ENCODE results near the gene RASL10A.
"Not testable (repeated sequence)": the region's sequence is repeated elsewhere in the genome, so short reads cannot be mapped to it uniquely, and the experiment has no call there.

Gene RASL10A

DNA sequence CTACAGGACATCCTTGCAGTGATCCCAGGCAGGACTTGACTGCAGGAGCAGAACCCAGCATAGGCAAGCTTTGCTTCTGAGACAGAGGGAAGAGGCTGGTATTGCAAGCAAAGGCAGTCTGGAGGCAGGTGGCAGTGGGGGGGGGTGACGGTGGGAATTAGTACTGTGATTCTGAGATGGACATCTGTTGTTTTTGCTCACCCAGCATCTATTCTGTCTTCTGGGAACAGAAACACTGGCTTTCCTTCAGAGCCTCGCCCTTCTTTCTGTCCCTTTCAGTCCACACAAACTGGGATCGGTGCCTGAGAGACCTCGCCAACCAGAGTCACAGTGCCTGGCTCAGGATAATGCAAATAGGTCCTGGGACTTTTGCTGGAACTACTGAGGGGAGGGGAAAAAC, 31.2 kb upstream of the RASL10A start:
- Histone ChIP-seq H3K4me1 (ENCODE audit: control insufficient read depth, insufficient read depth, low read length, unreplicated experiment) (no peaks in the 10 kb centered on the region), H3K36me3 (ENCODE audit: insufficient read depth, low read length) (0 out of 2 replicates have a peak, but pooled peaks cover 3% of the 10 kb centered on the region), H3K4me3 (ENCODE audit: low read depth, low read length) (no peak overlapping the region), H3K79me2 (ENCODE audit: control insufficient read depth, insufficient read depth, low read length, unreplicated experiment) (no peaks in the 10 kb centered on the region), H3K27me3 (ENCODE audit: insufficient read depth, low read length) (no peaks in the 10 kb centered on the region), H2AFZ (ENCODE audit: low read length, unreplicated experiment) (no peak overlapping the region), H3K27ac (ENCODE audit: low read depth, low read length) (no peak overlapping the region)

DNA sequence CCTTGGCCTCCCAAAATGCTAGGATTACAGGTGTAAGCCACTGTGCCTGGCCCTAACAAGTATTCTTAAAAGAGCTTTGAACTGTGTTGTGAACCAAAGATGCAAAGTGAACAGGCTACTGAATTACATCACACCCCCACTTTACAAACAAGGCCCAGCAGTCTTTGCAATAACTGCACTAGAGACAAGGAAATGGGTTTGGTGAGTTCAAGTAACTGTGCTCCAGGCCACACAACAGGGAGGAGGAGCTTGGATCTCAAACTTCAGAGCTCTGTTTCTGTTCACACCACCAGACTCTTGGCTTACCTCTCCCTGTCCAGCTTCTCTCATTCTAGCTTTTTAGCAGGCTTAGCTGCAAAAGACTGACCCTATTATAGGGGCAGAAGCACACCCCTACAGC, 30.4 kb upstream of the RASL10A start:
- Histone ChIP-seq H3K27ac (ENCODE audit: low read depth, low read length) (no peak overlapping the region), H3K36me3 (ENCODE audit: insufficient read depth, low read length) (0 out of 2 replicates have a peak, but pooled peaks cover 3% of the 10 kb centered on the region)

DNA sequence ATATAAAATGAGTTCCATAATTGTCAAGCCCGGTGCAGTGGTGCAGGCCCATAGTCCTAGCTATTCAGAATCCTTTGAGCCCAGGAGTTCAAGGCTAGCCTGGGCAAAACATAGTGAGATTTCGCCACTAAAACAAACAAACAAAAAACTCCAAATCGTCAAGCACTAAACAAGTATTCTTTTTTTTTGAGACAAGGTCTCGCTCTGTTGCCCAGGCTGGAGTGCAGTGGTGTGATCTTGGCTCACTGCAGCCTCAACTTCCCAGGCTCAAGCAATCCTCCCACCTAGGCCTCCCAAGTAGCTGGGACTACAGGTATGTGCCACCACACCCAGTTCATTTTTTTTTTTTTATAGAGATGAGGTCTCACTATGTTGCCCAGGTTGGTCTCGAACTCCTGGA, 29.4 kb upstream of the RASL10A start:
- not testable (repeated sequence) for H3K36me3 ChIP-seq (ENCODE audit: insufficient read depth, low read length); H3K27ac ChIP-seq (ENCODE audit: low read depth, low read length); H3K4me3 ChIP-seq (ENCODE audit: low read depth, low read length); H3K79me2 ChIP-seq (ENCODE audit: control insufficient read depth, insufficient read depth, low read length, unreplicated experiment); H2AFZ ChIP-seq (ENCODE audit: low read length, unreplicated experiment); H3K27me3 ChIP-seq (ENCODE audit: insufficient read depth, low read length); H3K4me1 ChIP-seq (ENCODE audit: control insufficient read depth, insufficient read depth, low read length, unreplicated experiment)

More for the DNA sequence above, 30.4 kb upstream of the RASL10A start:
- H3K79me2 ChIP-seq (ENCODE audit: control insufficient read depth, insufficient read depth, low read length, unreplicated experiment): no peaks in the 10 kb centered on the region
- no peaks in the 10 kb centered on the region for H3K27me3 ChIP-seq (ENCODE audit: insufficient read depth, low read length)
- H3K4me3 ChIP-seq (ENCODE audit: low read depth, low read length): no peak overlapping the region
- no peak overlapping the region for H2AFZ ChIP-seq (ENCODE audit: low read length, unreplicated experiment)
- no peaks in the 10 kb centered on the region for H3K4me1 ChIP-seq (ENCODE audit: control insufficient read depth, insufficient read depth, low read length, unreplicated experiment)

DNA sequence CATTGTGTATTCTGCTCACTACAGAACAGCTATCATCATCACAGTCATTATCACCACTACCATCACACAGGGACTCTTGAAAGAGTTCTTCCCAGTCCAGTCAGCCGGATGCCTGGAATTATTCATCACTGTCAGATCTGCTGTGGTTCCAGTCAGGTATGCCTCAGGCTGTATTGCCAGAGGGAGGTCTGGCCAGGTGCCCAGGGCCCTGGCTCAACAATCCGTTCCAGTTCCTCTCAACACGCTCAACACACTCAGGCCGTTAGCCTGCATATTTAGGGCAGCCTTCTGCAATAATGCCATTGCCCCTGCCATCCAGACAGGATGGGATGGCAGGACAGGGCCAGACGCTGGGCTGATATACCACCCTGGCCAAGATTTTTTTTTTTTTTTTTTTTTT, 28.6 kb upstream of the RASL10A start:
- no peaks in the 10 kb centered on the region for H3K79me2 ChIP-seq (ENCODE audit: control insufficient read depth, insufficient read depth, low read length, unreplicated experiment)
- H3K27me3 ChIP-seq (ENCODE audit: insufficient read depth, low read length): no peaks in the 10 kb centered on the region
- no peaks in the 10 kb centered on the region for H3K4me1 ChIP-seq (ENCODE audit: control insufficient read depth, insufficient read depth, low read length, unreplicated experiment)
- no peak overlapping the region for H3K27ac ChIP-seq (ENCODE audit: low read depth, low read length)
- H3K36me3 ChIP-seq (ENCODE audit: insufficient read depth, low read length): 0 out of 2 replicates have a peak, but pooled peaks cover 3% of the 10 kb centered on the region
- no peak overlapping the region for H3K4me3 ChIP-seq (ENCODE audit: low read depth, low read length)
- no peak overlapping the region for H2AFZ ChIP-seq (ENCODE audit: low read length, unreplicated experiment)

DNA sequence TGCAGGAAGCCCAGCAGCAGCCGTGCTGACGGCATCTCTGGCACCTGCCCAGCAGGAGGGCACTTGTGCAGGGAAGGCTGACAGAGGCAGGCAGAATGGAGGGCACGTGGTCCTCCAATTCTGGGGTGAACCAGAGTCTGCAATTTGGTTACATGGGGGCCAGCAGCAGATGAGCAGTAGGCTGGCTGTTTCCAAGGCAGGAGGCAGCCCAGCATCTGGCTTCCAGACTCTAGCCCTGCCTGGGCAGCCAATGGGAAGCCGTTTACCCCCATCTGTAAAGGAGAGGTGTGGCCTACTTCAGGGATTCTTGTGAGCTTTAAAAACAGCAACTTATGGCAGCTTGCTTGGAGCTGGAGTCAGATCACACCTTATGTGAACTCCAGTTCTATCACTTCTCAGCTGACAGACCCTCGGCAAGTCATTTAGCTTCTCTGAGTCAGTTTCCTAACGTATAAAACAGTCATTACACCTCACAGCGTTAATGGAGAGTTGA, 27.9 kb upstream of the RASL10A start:
- no peak overlapping the region for H3K4me3 ChIP-seq (ENCODE audit: low read depth, low read length)
- 0 out of 2 replicates have a peak, but pooled peaks cover 3% of the 10 kb centered on the region for H3K36me3 ChIP-seq (ENCODE audit: insufficient read depth, low read length)
- H3K4me1 ChIP-seq (ENCODE audit: control insufficient read depth, insufficient read depth, low read length, unreplicated experiment): no peaks in the 10 kb centered on the region

DNA sequence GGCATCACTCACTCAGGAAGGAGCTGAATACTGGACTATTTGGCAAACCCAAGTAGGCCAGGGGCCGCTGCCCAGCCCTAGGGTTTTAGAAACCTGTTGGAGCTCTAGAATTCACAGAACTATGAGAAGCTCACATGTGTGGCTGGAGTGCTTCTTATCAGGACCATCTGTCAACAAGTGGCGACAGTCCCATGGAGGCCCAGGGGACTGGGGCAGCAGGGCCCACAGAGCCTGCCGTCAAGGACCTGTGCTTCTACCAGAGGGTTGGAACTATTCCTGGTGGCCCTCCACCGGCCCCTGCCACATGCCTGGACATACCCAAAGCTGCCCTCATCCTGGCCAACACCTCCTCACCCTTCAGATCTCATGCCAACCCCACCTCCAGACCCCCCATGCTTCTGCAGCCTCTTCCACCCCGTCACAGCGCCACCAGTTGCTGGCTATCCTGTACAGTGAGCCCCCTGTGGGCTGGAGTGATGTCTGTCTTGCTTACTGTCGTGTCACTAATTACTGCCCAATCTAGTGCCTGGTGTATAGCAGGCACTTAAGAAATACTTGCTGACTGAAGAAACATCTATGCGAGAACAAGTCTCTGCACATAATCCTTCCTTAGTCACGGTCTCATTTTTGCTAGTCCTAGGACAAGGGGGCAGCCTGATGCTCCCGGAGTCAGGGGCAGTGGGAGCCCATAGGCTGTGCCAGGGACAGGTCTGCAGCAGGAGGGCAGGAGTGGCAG, 27.2 kb upstream of the RASL10A start:
- Histone ChIP-seq H3K36me3 (ENCODE audit: insufficient read depth, low read length) (0 out of 2 replicates have a peak, but pooled peaks cover 3% of the 10 kb centered on the region), H3K27ac (ENCODE audit: low read depth, low read length) (no peak overlapping the region), H3K4me1 (ENCODE audit: control insufficient read depth, insufficient read depth, low read length, unreplicated experiment) (no peaks in the 10 kb centered on the region), H2AFZ (ENCODE audit: low read length, unreplicated experiment) (no peak overlapping the region), H3K4me3 (ENCODE audit: low read depth, low read length) (no peak overlapping the region), H3K79me2 (ENCODE audit: control insufficient read depth, insufficient read depth, low read length, unreplicated experiment) (no peaks in the 10 kb centered on the region), H3K27me3 (ENCODE audit: insufficient read depth, low read length) (no peaks in the 10 kb centered on the region)

More for the DNA sequence above, 27.9 kb upstream of the RASL10A start:
- H3K79me2 ChIP-seq (ENCODE audit: control insufficient read depth, insufficient read depth, low read length, unreplicated experiment): no peaks in the 10 kb centered on the region
- no peaks in the 10 kb centered on the region for H3K27me3 ChIP-seq (ENCODE audit: insufficient read depth, low read length)
- no peak overlapping the region for H3K27ac ChIP-seq (ENCODE audit: low read depth, low read length)
- no peak overlapping the region for H2AFZ ChIP-seq (ENCODE audit: low read length, unreplicated experiment)

DNA sequence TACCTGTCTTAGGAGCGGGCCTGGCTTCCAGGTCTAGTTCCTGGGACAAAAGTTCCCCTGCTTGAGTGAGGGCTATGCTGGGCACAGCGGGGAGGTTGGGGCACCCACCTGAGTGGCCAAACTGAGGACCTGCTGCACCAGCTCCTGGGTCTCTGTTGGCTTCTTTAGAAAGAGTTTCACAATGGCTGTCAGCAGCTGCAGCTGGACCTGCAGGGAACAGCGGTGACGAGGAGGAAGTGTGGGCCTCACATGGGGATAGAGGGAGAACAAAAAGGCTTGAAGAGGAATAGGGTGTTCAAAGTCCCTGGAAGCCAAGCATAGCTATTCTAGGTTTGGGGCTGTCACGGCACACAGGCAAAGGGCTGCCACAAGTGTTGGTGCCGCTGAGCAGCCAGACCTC, 26.7 kb upstream of the RASL10A start:
- Histone ChIP-seq H3K27ac (ENCODE audit: low read depth, low read length) (no peak overlapping the region), H3K36me3 (ENCODE audit: insufficient read depth, low read length) (no peaks in the 10 kb centered on the region), H2AFZ (ENCODE audit: low read length, unreplicated experiment) (no peak overlapping the region)

DNA sequence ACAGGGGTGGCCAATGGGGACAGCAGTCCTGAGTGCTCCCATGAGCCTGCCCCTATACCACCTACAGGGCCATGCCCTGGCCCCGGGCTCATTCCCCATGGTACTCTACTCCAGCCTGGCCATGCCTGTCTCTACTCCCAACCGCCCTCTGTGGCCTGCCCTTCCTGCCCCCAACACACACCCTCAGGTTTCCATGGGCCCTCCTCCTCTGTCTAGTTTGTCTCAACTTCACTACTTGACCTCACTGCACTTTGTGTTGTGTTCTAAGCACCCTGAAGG, 26.3 kb upstream of the RASL10A start:
- Histone ChIP-seq H3K4me1 (ENCODE audit: control insufficient read depth, insufficient read depth, low read length, unreplicated experiment) (no peaks in the 10 kb centered on the region), H3K36me3 (ENCODE audit: insufficient read depth, low read length) (no peaks in the 10 kb centered on the region), H2AFZ (ENCODE audit: low read length, unreplicated experiment) (no peak overlapping the region), H3K27ac (ENCODE audit: low read depth, low read length) (no peak overlapping the region), H3K27me3 (ENCODE audit: insufficient read depth, low read length) (no peaks in the 10 kb centered on the region), H3K4me3 (ENCODE audit: low read depth, low read length) (no peak overlapping the region), H3K79me2 (ENCODE audit: control insufficient read depth, insufficient read depth, low read length, unreplicated experiment) (no peaks in the 10 kb centered on the region)

More for the DNA sequence above, 26.7 kb upstream of the RASL10A start:
- no peaks in the 10 kb centered on the region for H3K79me2 ChIP-seq (ENCODE audit: control insufficient read depth, insufficient read depth, low read length, unreplicated experiment)
- no peaks in the 10 kb centered on the region for H3K4me1 ChIP-seq (ENCODE audit: control insufficient read depth, insufficient read depth, low read length, unreplicated experiment)
- no peak overlapping the region for H3K4me3 ChIP-seq (ENCODE audit: low read depth, low read length)
- no peaks in the 10 kb centered on the region for H3K27me3 ChIP-seq (ENCODE audit: insufficient read depth, low read length)

DNA sequence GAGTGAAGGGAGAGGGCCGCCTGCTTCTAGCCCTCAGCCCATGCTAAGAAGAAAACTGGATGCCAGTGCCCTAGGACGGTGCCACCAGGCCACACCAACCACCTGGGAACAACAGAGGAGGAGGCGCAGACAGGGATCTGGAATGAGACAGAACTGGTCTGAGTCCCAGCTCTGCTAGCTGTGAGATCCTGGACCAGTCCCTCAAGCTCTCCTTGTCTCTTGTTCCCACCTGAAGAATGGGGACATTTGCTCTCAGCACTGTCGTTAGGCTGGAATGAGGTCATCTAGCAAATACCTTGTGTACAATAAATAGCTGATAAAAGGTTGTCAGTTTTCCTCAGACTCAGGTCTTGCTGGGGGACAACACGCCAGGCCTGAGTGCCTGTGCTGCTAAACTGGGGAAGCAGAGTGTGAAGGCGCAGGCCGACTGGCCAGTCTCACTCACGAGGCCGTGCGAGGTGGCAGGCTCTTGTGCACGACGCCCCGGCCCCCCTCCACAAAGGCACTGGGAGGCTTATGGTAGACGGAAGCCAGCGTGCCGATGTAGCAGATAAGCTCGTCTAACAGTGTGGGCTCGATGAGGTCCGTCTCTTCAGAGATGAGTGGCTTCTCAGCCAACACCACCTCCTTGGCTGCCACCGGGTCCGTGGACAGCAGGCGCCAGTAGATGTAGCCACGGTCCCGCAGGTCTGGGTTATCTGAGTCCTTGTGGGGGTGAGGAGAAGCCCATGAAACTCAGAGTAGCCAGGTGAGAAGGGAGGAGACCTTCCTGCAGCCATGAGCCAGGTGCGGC, 25.8 kb upstream of the RASL10A start:
- no peaks in the 10 kb centered on the region for H3K79me2 ChIP-seq (ENCODE audit: control insufficient read depth, insufficient read depth, low read length, unreplicated experiment)
- H3K4me3 ChIP-seq (ENCODE audit: low read depth, low read length): no peak overlapping the region
- H3K4me1 ChIP-seq (ENCODE audit: control insufficient read depth, insufficient read depth, low read length, unreplicated experiment): no peaks in the 10 kb centered on the region
- H3K36me3 ChIP-seq (ENCODE audit: insufficient read depth, low read length): no peaks in the 10 kb centered on the region
- H2AFZ ChIP-seq (ENCODE audit: low read length, unreplicated experiment): no peak overlapping the region
- H3K27ac ChIP-seq (ENCODE audit: low read depth, low read length): no peak overlapping the region
- no peaks in the 10 kb centered on the region for H3K27me3 ChIP-seq (ENCODE audit: insufficient read depth, low read length)

DNA sequence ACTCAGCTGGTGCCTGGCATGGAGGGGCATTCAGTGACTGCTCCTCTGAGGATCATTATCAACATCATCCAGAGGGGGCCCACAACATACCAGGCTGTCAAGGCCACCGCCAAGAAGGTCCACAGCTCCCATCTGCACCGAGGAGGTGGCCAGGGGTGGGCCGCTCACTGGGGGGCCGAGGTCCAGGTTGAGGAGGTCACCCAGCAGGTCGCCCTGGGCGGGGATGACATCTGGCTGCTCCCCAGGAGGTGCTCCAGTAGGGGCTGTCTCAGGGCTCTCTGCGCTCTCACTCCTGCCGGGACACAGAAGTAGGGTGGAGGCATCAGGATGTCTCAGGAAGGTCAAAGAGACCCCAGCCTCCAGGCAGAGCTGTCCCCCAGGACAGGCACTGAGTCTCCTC, 25.1 kb upstream of the RASL10A start:
- no peaks in the 10 kb centered on the region for H3K27me3 ChIP-seq (ENCODE audit: insufficient read depth, low read length)
- no peak overlapping the region for H2AFZ ChIP-seq (ENCODE audit: low read length, unreplicated experiment)
- no peak overlapping the region for H3K27ac ChIP-seq (ENCODE audit: low read depth, low read length)
- H3K79me2 ChIP-seq (ENCODE audit: control insufficient read depth, insufficient read depth, low read length, unreplicated experiment): no peaks in the 10 kb centered on the region
- no peaks in the 10 kb centered on the region for H3K36me3 ChIP-seq (ENCODE audit: insufficient read depth, low read length)
- H3K4me1 ChIP-seq (ENCODE audit: control insufficient read depth, insufficient read depth, low read length, unreplicated experiment): no peaks in the 10 kb centered on the region
- no peak overlapping the region for H3K4me3 ChIP-seq (ENCODE audit: low read depth, low read length)
